NAMALWA (cell line): ENCODE results near the gene ZDHHC18.
"Not testable (repeated sequence)": the region's sequence is repeated elsewhere in the genome, so short reads cannot be mapped to it uniquely, and the experiment has no call there.

Experiments
- DNase-seq: peaks from one replicate; pipeline ENCODE4 v3.0.0-alpha.2; 2015; ENCODE audit warnings: low spot score

The ZDHHC18 gene

GRCh38 chr1:26791626-26792025, 34.9 kb upstream of the ZDHHC18 start:
- DNase-seq = no peak

- DNase-seq = no peak
Measured at GRCh38 chr1:26792924-26793323, 33.6 kb upstream of the ZDHHC18 start.

GRCh38 chr1:26794391-26794790, 32.1 kb upstream of the ZDHHC18 start:
- DNase-seq = no peak

- no peak for DNase-seq
Measured at GRCh38 chr1:26797627-26798026, 28.9 kb upstream of the ZDHHC18 start.

- DNase-seq = no peak
Measured at GRCh38 chr1:26799479-26800142, 26.9 kb upstream of the ZDHHC18 start.

- DNase-seq = not testable (repeated sequence)
Measured at GRCh38 chr1:26803932-26804331, 22.6 kb upstream of the ZDHHC18 start.

GRCh38 chr1:26810105-26810504, 16.4 kb upstream of the ZDHHC18 start:
- DNase-seq = peak; percentile 92

- DNase-seq = no peak
Measured at GRCh38 chr1:26811057-26811456, 15.4 kb upstream of the ZDHHC18 start.

GRCh38 chr1:26811708-26812107, 14.8 kb upstream of the ZDHHC18 start:
- no peak for DNase-seq

- no peak for DNase-seq
Measured at GRCh38 chr1:26814377-26814776, 12.1 kb upstream of the ZDHHC18 start.

- no peak for DNase-seq
Measured at GRCh38 chr1:26814893-26815292, 11.6 kb upstream of the ZDHHC18 start.

- peak; percentile 93 for DNase-seq
Measured at GRCh38 chr1:26820784-26821269, 5.7 kb upstream of the ZDHHC18 start.

- DNase-seq = no peak
Measured at GRCh38 chr1:26822737-26823395, 3.6 kb upstream of the ZDHHC18 start.

- DNase-seq = no peak
Measured at GRCh38 chr1:26824731-26825130, 1.8 kb upstream of the ZDHHC18 start.

GRCh38 chr1:26827106-26827604, 667 bp downstream of the ZDHHC18 start:
- no peak for DNase-seq

GRCh38 chr1:26827663-26828062, 1.2 kb downstream of the ZDHHC18 start:
- DNase-seq = no peak

GRCh38 chr1:26828411-26828991, 2.0 kb downstream of the ZDHHC18 start:
- DNase-seq = no peak

- DNase-seq = no peak
Measured at GRCh38 chr1:26829184-26829911, 2.9 kb downstream of the ZDHHC18 start.

- no peak for DNase-seq
Measured at GRCh38 chr1:26831059-26831458, 4.6 kb downstream of the ZDHHC18 start.

GRCh38 chr1:26831546-26832248, 5.2 kb downstream of the ZDHHC18 start:
- no peak for DNase-seq

- no peak for DNase-seq
Measured at GRCh38 chr1:26832249-26832960, 5.9 kb downstream of the ZDHHC18 start.
